GM12878 (cell line): Measurements from ENCODE around the gene KRT31. TPM values are rescaled to one million over a fixed set of nuclear protein-coding genes. Genes with fewer than 3 reads are reported as not detected.

Experiments used
- ATAC-seq: fragments of 200-7000 bp; cut with Tn5 transposase; 3 replicates; pipeline ENCODE4 v1.9.1; 2020; ENCODE audit warnings: mild to moderate bottlenecking, moderate library complexity
- BruUV-seq: library from RNA; stranded (reverse); fragments of 400-500 nt; replicated peaks from 2 replicates; lab custom pipeline; 2021; lab: Mats Ljungman, UMichigan
- CTCF ChIA-PET: fragments of 300-600 bp; sonication (Branson Sonifier 250); formaldehyde crosslinking; extraction: SDS; loops from one replicate; lab custom pipeline; 2021; ENCODE audit warnings: inconsistent platforms; lab: Yijun Ruan, JAX
- POLR2A ChIA-PET: fragments of 350-600 bp; formaldehyde crosslinking; extraction: SDS; loops from one replicate; lab custom pipeline; 2021; ENCODE audit warnings: inconsistent platforms; lab: Charles Lee
- RAD21 ChIA-PET: fragments of 300-600 bp; sonication (Branson Sonifier 250); formaldehyde crosslinking; loops from one replicate; lab custom pipeline; 2023; ENCODE audit warnings: antibody characterized with exemption; ENCODE audit not compliant: unreplicated experiment; lab: Charles Lee
- SMC1A ChIA-PET: fragments of 300-600 bp; sonication (Branson Sonifier 250); formaldehyde crosslinking; loops from one replicate; lab custom pipeline; 2023; ENCODE audit not compliant: unreplicated experiment, uncharacterized antibody; lab: Charles Lee
- DNase-seq: peaks from one replicate; pipeline ENCODE4 v3.0.0-alpha.2; 2011; ENCODE audit warnings: low read depth, low spot score
- FAIRE-seq: peaks from 3 replicates; lab custom pipeline; 2011; peaks lifted over from hg19 to GRCh38; lab: Jason Lieb, UNC
- H2AFZ ChIP-seq: 2 replicates; pipeline ENCODE4 v1.6.0; 2011; ENCODE audit warnings: low read depth, low read length, control low read depth; ENCODE audit not compliant: control insufficient read depth
- H3K27ac ChIP-seq: 2 replicates; pipeline ENCODE4 v1.5.1; 2011; ENCODE audit warnings: control low read depth; ENCODE audit not compliant: control insufficient read depth, insufficient read depth
- H3K27me3 ChIP-seq, 2 experiments: replicated peaks in 1 of 2; 2 replicates each; pipeline versions ENCODE4 v1.6.0 to v1.6.1; 2011; ENCODE audit warnings: low read length in 1 of 2; ENCODE audit not compliant: control insufficient read depth in 2 of 2, insufficient read depth in 2 of 2
- H3K36me3 ChIP-seq, 2 experiments: 2 replicates each; pipeline ENCODE4 v1.5.1; 2011; ENCODE audit warnings: low read length in 1 of 2; ENCODE audit not compliant: control insufficient read depth in 2 of 2, insufficient read depth in 2 of 2
- H3K4me1 ChIP-seq: 2 replicates; pipeline ENCODE4 v1.6.1; 2011; ENCODE audit warnings: mild to moderate bottlenecking, low read length, moderate library complexity, mixed read lengths; ENCODE audit not compliant: control insufficient read depth, insufficient read depth
- H3K4me2 ChIP-seq: 2 replicates; pipeline ENCODE4 v1.6.0; 2011; ENCODE audit warnings: control low read depth; ENCODE audit not compliant: control insufficient read depth, insufficient read depth
- H3K4me3 ChIP-seq: fragments of 200-600 bp; sonication (generic); 2 replicates; pipeline ENCODE4 v1.5.1; 2016
- H3K79me2 ChIP-seq: 2 replicates; pipeline ENCODE4 v1.6.0; 2011; ENCODE audit warnings: low read length; ENCODE audit not compliant: control insufficient read depth, insufficient read depth
- H3K9ac ChIP-seq: 2 replicates; pipeline ENCODE4 v1.8.0; 2011; ENCODE audit warnings: low read length, control low read depth, mixed read lengths; ENCODE audit not compliant: control insufficient read depth, insufficient read depth
- H3K9me3 ChIP-seq: replicated peaks from 3 replicates; pipeline ENCODE4 v1.5.1; 2011; ENCODE audit warnings: mild to moderate bottlenecking, low read length; ENCODE audit not compliant: control insufficient read depth, insufficient read depth
- H4K20me1 ChIP-seq: 2 replicates; pipeline ENCODE4 v1.6.0; 2011; ENCODE audit not compliant: control insufficient read depth, insufficient read depth
- ATF3 ChIP-seq: IDR thresholded peaks from 2 replicates; pipeline ENCODE4 v1.6.1; 2011; ENCODE audit warnings: low read depth, mild to moderate bottlenecking, low read length, moderate library complexity, borderline replicate concordance; ENCODE audit errors: extremely low read depth
- BRCA1 ChIP-seq: IDR thresholded peaks from 2 replicates; pipeline ENCODE4 v1.6.1; 2011; ENCODE audit warnings: low read depth, low read length, improper control_type of control experiment
- CEBPZ ChIP-seq: fragments of 150-350 bp; IDR thresholded peaks from 2 replicates; pipeline ENCODE4 v1.6.1; 2016; ENCODE audit warnings: low read depth, low read length
- ETV6 ChIP-seq, 2 experiments: fragments of 450-650 bp in 1 of 2; IDR thresholded peaks in 1 of 2; conservative IDR thresholded peaks in 1 of 2; 2 replicates each; pipeline ENCODE4 v1.6.1; 2014; ENCODE audit warnings: antibody characterized with exemption in 1 of 2, borderline replicate concordance in 1 of 2, low read depth in 1 of 2, mild to moderate bottlenecking in 1 of 2, moderate library complexity in 1 of 2
- GATAD2B ChIP-seq: fragments of 450-650 bp; conservative IDR thresholded peaks from 2 replicates; pipeline ENCODE4 v1.6.1; 2017; ENCODE audit warnings: low read depth, mild to moderate bottlenecking, moderate library complexity
- KDM1A ChIP-seq: fragments of 200-600 bp; sonication (generic); IDR thresholded peaks from 2 replicates; pipeline ENCODE4 v1.6.1; 2016; ENCODE audit warnings: borderline replicate concordance
- MLLT1 ChIP-seq: fragments of 450-650 bp; IDR thresholded peaks from 2 replicates; pipeline ENCODE4 v1.6.1; 2016; ENCODE audit warnings: mild to moderate bottlenecking
- NFIC ChIP-seq: IDR thresholded peaks from 2 replicates; pipeline ENCODE4 v1.6.1; 2012; ENCODE audit warnings: low read depth, mild to moderate bottlenecking, inconsistent platforms, low read length, moderate library complexity
- NFXL1 ChIP-seq: fragments of 450-650 bp; IDR thresholded peaks from 2 replicates; pipeline ENCODE4 v1.6.1; 2017; ENCODE audit warnings: antibody characterized with exemption, mild to moderate bottlenecking, borderline replicate concordance
- SMAD1 ChIP-seq: fragments of 450-650 bp; IDR thresholded peaks from 2 replicates; pipeline ENCODE4 v1.6.1; 2018; ENCODE audit warnings: mild to moderate bottlenecking, low read depth; ENCODE audit not compliant: partially characterized antibody
- SMARCA5 ChIP-seq: fragments of 450-650 bp; IDR thresholded peaks from 2 replicates; pipeline ENCODE4 v1.6.1; 2017; ENCODE audit warnings: mild to moderate bottlenecking
- ZNF207 ChIP-seq: fragments of 450-650 bp; IDR thresholded peaks from 2 replicates; pipeline ENCODE4 v1.6.1; 2014; ENCODE audit warnings: antibody characterized with exemption, mild to moderate bottlenecking, borderline replicate concordance
- WGBS: methylation state at CpG from one replicate; pipeline ENCODE4 v1.1.6; 2016; ENCODE audit warnings: low lambda C conversion rate; ENCODE audit not compliant: insufficient replicate concordance, insufficient coverage; ENCODE audit errors: missing lambda C conversion rate; 5-methylcytosine and 5-hydroxymethylcytosine counted together
- in situ Hi-C: fragments of 300-500 bp; cut with MboI; formaldehyde crosslinking; loops from 9 replicates; pipeline ENCODE4 v1.14.3; 2018; ENCODE audit warnings: mixed read lengths
- intact Hi-C: fragments of 100-400 bp; cut with micrococcal nuclease; formaldehyde crosslinking; loops from one replicate; pipeline ENCODE4 v1.14.2; 2022; ENCODE audit not compliant: unreplicated experiment
- polyA plus RNA-seq, 11 experiments: library from polyadenylated mRNA; depleted of rRNA in 4 of 11; unstranded in 6 of 11; stranded (reverse) in 5 of 11; fragments of >200 nt; fragmentation: Nextera tagmentation in 4 of 11; fragmentation: Illumina TruSeq in 1 of 11; extraction: Ambion mirVana in 4 of 11; extraction: Trizol in 1 of 11; gene quantifications; 1 replicate in 1 of 11; 2 replicates in 10 of 11; pipeline versions ENCODE4 v1.2.1 to v1.2.3, GENCODE V29; 2011 to 2016; ENCODE audit warnings: inconsistent platforms in 2 of 11, missing spikeins in 2 of 11, low read depth in 1 of 11
- total RNA-seq, 4 experiments: library from RNA; depleted of rRNA in 3 of 4; stranded (reverse); fragments of >200 nt in 3 of 4; fragmentation: Illumina TruSeq in 1 of 4; extraction: Trizol in 1 of 4; gene quantifications; 2 replicates each; pipeline versions ENCODE4 v1.2.1 to v1.2.3, GENCODE V29; 2013 to 2021

The KRT31 gene
- total and polyA plus RNA-seq, 10 of the 15 experiments (the other 5 are each of a cell fraction or from before 2014, with no cell fraction given) = not detected

GRCh38 chr17:41394254-41394996 is 3.0 kb downstream of the KRT31 start:
- in situ Hi-C loops = no loop called here

GRCh38 chr17:41393826-41394225 is 3.6 kb downstream of the KRT31 start:
- no peak overlapping the region for H3K27ac ChIP-seq
- no peak overlapping the region for H3K4me3 ChIP-seq
- H3K27me3 ChIP-seq = peaks cover 0 to 3% of the 10 kb centered on the region in 2 experiments; a peak in 2 of 4 replicates
- ATAC-seq (no peak), FAIRE-seq (no peak), DNase-seq (no peak)
- no peaks in the 10 kb centered on the region for H3K4me1 ChIP-seq
- no peaks in the 10 kb centered on the region for H3K9me3 ChIP-seq
- CTCF ChIA-PET = no interaction called here
- no TSS peak for BruUV-seq
- POLR2A ChIA-PET = no interaction called here
- H3K36me3 ChIP-seq = no peaks in the 10 kb centered on the region
- no peak overlapping the region for H2AFZ ChIP-seq
- H3K9ac ChIP-seq = no peak overlapping the region
- intact Hi-C loops (no loop called here), in situ Hi-C loops (no loop called here)
- H3K4me2 ChIP-seq = no peak overlapping the region
- H3K79me2 ChIP-seq = no peaks in the 10 kb centered on the region
- 23% methylated on average over 10 of the region's 10 CpGs for WGBS
- SMC1A ChIA-PET = no interaction called here
- no peaks in the 10 kb centered on the region for H4K20me1 ChIP-seq
- RAD21 ChIA-PET = no interaction called here
- TF ChIP-seq SMAD1 = no peak
- no peak for TF ChIP-seq CEBPZ
- no peak for TF ChIP-seq NFIC
- no peak for TF ChIP-seq MLLT1
- no peak for TF ChIP-seq BRCA1
- TF ChIP-seq ATF3 = no peak
- TF ChIP-seq ETV6 (conservative IDR thresholded peaks at IDR 0.05 in 1 of 2, IDR thresholded peaks at IDR 0.05 in 1 of 2; ENCODE audit: borderline replicate concordance in 1 of 2, low read depth in 1 of 2) = no peak
- TF ChIP-seq GATAD2B = no peak
- TF ChIP-seq ZNF207 = no peak
- TF ChIP-seq NFXL1 = no peak

More at GRCh38 chr17:41394254-41394996, 3.0 kb downstream of the KRT31 start:
- no peak for TF ChIP-seq SMARCA5
- TF ChIP-seq KDM1A = no peak
- TF ChIP-seq, all 136 proteins: peak for 0
- ChIA-PET SMC1A (no interaction called here), RAD21 (no interaction called here), POLR2A (no interaction called here), CTCF (no interaction called here)
- no peak overlapping the region for H3K27ac ChIP-seq
- no peaks in the 10 kb centered on the region for H3K4me1 ChIP-seq
- no peak overlapping the region for H2AFZ ChIP-seq
- no peaks in the 10 kb centered on the region for H3K79me2 ChIP-seq
- intact Hi-C loops = no loop called here
- no peak overlapping the region for H3K4me3 ChIP-seq
- no peaks in the 10 kb centered on the region for H4K20me1 ChIP-seq
- BruUV-seq = no TSS peak
- H3K36me3 ChIP-seq = no peaks in the 10 kb centered on the region
- FAIRE-seq = no peak
- no peak overlapping the region for H3K4me2 ChIP-seq
- no peak for ATAC-seq
- H3K27me3 ChIP-seq = peaks cover 0 to 3% of the 10 kb centered on the region in 2 experiments; a peak in 2 of 4 replicates
- WGBS = 35% methylated on average over 10 of the region's 10 CpGs
- no peaks in the 10 kb centered on the region for H3K9me3 ChIP-seq
- DNase-seq = no peak
- no peak overlapping the region for H3K9ac ChIP-seq
